ENCODE results near the gene ANKFY1.

- TF ChIP-seq ZNF768 (tag by site-specific recombination; IDR thresholded peaks at IDR 0.05): no peak
- no peak for TF ChIP-seq SP3 (tag by site-specific recombination; IDR thresholded peaks at IDR 0.05)
- no peak for TF ChIP-seq ZBTB20 (tag by site-specific recombination; IDR thresholded peaks at IDR 0.05)
- TF ChIP-seq, protein P1, sequence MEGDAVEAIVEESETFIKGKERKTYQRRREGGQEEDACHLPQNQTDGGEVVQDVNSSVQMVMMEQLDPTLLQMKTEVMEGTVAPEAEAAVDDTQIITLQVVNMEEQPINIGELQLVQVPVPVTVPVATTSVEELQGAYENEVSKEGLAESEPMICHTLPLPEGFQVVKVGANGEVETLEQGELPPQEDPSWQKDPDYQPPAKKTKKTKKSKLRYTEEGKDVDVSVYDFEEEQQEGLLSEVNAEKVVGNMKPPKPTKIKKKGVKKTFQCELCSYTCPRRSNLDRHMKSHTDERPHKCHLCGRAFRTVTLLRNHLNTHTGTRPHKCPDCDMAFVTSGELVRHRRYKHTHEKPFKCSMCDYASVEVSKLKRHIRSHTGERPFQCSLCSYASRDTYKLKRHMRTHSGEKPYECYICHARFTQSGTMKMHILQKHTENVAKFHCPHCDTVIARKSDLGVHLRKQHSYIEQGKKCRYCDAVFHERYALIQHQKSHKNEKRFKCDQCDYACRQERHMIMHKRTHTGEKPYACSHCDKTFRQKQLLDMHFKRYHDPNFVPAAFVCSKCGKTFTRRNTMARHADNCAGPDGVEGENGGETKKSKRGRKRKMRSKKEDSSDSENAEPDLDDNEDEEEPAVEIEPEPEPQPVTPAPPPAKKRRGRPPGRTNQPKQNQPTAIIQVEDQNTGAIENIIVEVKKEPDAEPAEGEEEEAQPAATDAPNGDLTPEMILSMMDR (tag by site-specific recombination; IDR thresholded peaks at IDR 0.05): no peak
- TF ChIP-seq, protein P2, sequence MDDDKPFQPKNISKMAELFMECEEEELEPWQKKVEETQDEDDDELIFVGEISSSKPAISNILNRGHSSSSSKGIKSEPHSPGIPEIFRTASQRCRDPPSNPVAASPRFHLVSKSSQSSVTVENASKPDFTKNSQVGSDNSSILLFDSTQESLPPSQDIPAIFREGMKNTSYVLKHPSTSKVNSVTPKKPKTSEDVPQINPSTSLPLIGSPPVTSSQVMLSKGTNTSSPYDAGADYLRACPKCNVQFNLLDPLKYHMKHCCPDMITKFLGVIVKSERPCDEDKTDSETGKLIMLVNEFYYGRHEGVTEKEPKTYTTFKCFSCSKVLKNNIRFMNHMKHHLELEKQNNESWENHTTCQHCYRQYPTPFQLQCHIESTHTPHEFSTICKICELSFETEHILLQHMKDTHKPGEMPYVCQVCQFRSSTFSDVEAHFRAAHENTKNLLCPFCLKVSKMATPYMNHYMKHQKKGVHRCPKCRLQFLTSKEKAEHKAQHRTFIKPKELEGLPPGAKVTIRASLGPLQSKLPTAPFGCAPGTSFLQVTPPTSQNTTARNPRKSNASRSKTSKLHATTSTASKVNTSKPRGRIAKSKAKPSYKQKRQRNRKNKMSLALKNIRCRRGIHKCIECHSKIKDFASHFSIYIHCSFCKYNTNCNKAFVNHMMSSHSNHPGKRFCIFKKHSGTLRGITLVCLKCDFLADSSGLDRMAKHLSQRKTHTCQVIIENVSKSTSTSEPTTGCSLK (tag by site-specific recombination; IDR thresholded peaks at IDR 0.05): no peak
- no peak for TF ChIP-seq ZNF639 (tag by site-specific recombination; IDR thresholded peaks at IDR 0.05)
- TF ChIP-seq ZNF785 (tag by site-specific recombination; IDR thresholded peaks at IDR 0.05): no peak
- TF ChIP-seq PRDM2 (tag by site-specific recombination; IDR thresholded peaks at IDR 0.05; ENCODE audit: borderline replicate concordance): no peak
- no peak for TF ChIP-seq ZNF18 (tag by site-specific recombination; IDR thresholded peaks at IDR 0.05)
- no peak for TF ChIP-seq ZXDB (tag by site-specific recombination; IDR thresholded peaks at IDR 0.05)
- TF ChIP-seq, protein P3, sequence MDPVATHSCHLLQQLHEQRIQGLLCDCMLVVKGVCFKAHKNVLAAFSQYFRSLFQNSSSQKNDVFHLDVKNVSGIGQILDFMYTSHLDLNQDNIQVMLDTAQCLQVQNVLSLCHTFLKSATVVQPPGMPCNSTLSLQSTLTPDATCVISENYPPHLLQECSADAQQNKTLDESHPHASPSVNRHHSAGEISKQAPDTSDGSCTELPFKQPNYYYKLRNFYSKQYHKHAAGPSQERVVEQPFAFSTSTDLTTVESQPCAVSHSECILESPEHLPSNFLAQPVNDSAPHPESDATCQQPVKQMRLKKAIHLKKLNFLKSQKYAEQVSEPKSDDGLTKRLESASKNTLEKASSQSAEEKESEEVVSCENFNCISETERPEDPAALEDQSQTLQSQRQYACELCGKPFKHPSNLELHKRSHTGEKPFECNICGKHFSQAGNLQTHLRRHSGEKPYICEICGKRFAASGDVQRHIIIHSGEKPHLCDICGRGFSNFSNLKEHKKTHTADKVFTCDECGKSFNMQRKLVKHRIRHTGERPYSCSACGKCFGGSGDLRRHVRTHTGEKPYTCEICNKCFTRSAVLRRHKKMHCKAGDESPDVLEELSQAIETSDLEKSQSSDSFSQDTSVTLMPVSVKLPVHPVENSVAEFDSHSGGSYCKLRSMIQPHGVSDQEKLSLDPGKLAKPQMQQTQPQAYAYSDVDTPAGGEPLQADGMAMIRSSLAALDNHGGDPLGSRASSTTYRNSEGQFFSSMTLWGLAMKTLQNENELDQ (tag by site-specific recombination; IDR thresholded peaks at IDR 0.05; ENCODE audit: low read depth): no peak
- TF ChIP-seq ZFP41 (tag by site-specific recombination; IDR thresholded peaks at IDR 0.05; ENCODE audit: borderline replicate concordance): no peak
- no peak for TF ChIP-seq ZNF140 (tag by site-specific recombination; IDR thresholded peaks at IDR 0.05)
Observed at GRCh38 chr17:4150096-4150495, 113.7 kb downstream of the ANKFY1 start.

All from HEK293 (cell line).